ENCODE data around the gene WDR82. TPM values are rescaled to one million over a fixed set of nuclear protein-coding genes. Genes with fewer than 3 reads are reported as not detected.

Gene WDR82
- total RNA-seq, 1 donor from 2014 or later, result 49.2 TPM

GRCh38 chr3:52270252-52270754, 8.1 kb downstream of the WDR82 start:
- H3K9me3 Mint-ChIP-seq, result no peaks in the 10 kb centered on the region
- no peak for DNase-seq (ENCODE audit: low spot score)
- no peak overlapping the region for H3K27ac ChIP-seq
- no peak overlapping the region for H3K9ac ChIP-seq
- H3K4me3 Mint-ChIP-seq, result no peak overlapping the region
- H3K27me3 Mint-ChIP-seq (ENCODE audit: insufficient read depth, low read depth), result peaks cover 3% of the 10 kb centered on the region
- no peaks in the 10 kb centered on the region for H3K4me1 ChIP-seq
- H3K4me1 Mint-ChIP-seq, result peaks cover 8% of the 10 kb centered on the region
- H3K27ac Mint-ChIP-seq, result no peak overlapping the region
- H3K79me2 ChIP-seq (ENCODE audit: low read depth), result peaks cover 86% of the 10 kb centered on the region
- no peaks in the 10 kb centered on the region for H3K9me3 ChIP-seq (ENCODE audit: low read depth)
- H3K36me3 Mint-ChIP-seq, result peaks cover 32% of the 10 kb centered on the region
- peaks cover 20% of the 10 kb centered on the region for H3K36me3 ChIP-seq
- H3K27me3 ChIP-seq, result no peaks in the 10 kb centered on the region
- no peak overlapping the region for H3K4me3 ChIP-seq
- peaks cover 11% of the 10 kb centered on the region for H3F3A ChIP-seq (ENCODE audit: low read depth)
- no peak for TF ChIP-seq EZH2phosphoT487 (IDR thresholded peaks at IDR 0.05)
- TF ChIP-seq, protein P1, sequence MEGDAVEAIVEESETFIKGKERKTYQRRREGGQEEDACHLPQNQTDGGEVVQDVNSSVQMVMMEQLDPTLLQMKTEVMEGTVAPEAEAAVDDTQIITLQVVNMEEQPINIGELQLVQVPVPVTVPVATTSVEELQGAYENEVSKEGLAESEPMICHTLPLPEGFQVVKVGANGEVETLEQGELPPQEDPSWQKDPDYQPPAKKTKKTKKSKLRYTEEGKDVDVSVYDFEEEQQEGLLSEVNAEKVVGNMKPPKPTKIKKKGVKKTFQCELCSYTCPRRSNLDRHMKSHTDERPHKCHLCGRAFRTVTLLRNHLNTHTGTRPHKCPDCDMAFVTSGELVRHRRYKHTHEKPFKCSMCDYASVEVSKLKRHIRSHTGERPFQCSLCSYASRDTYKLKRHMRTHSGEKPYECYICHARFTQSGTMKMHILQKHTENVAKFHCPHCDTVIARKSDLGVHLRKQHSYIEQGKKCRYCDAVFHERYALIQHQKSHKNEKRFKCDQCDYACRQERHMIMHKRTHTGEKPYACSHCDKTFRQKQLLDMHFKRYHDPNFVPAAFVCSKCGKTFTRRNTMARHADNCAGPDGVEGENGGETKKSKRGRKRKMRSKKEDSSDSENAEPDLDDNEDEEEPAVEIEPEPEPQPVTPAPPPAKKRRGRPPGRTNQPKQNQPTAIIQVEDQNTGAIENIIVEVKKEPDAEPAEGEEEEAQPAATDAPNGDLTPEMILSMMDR (IDR thresholded peaks at IDR 0.05), result no peak
- TF ChIP-seq EZH2 (IDR thresholded peaks at IDR 0.05), result no peak
- H2AFZ ChIP-seq (replicated peaks), result no peak overlapping the region
- H3K4me2 ChIP-seq, result no peak overlapping the region
- H4K20me1 ChIP-seq (ENCODE audit: low read depth), result peaks cover 81% of the 10 kb centered on the region

GRCh38 chr3:52269776-52270175, 8.7 kb downstream of the WDR82 start:
- H4K20me1 ChIP-seq (ENCODE audit: low read depth), result peaks cover 78% of the 10 kb centered on the region
- H3K4me1 Mint-ChIP-seq, result peaks cover 5% of the 10 kb centered on the region
- H3K4me3 Mint-ChIP-seq, result no peak overlapping the region
- no peak overlapping the region for H3K4me3 ChIP-seq
- H3K9ac ChIP-seq, result no peak overlapping the region
- no peak overlapping the region for H3K27ac ChIP-seq
- no peak overlapping the region for H2AFZ ChIP-seq (replicated peaks)
- peaks cover 31% of the 10 kb centered on the region for H3K36me3 Mint-ChIP-seq
- no peaks in the 10 kb centered on the region for H3K9me3 ChIP-seq (ENCODE audit: low read depth)
- H3K36me3 ChIP-seq, result peaks cover 20% of the 10 kb centered on the region
- no peaks in the 10 kb centered on the region for H3K9me3 Mint-ChIP-seq
- H3K27me3 Mint-ChIP-seq (ENCODE audit: insufficient read depth, low read depth), result peaks cover 3% of the 10 kb centered on the region
- no peak overlapping the region for H3K4me2 ChIP-seq
- peaks cover 81% of the 10 kb centered on the region for H3K79me2 ChIP-seq (ENCODE audit: low read depth)
- H3K27ac Mint-ChIP-seq, result no peak overlapping the region
- peaks cover 11% of the 10 kb centered on the region for H3F3A ChIP-seq (ENCODE audit: low read depth)
- H3K27me3 ChIP-seq, result no peaks in the 10 kb centered on the region
- TF ChIP-seq EZH2phosphoT487 (IDR thresholded peaks at IDR 0.05) (no peak), EZH2 (IDR thresholded peaks at IDR 0.05) (no peak)
- TF ChIP-seq, protein P1 (IDR thresholded peaks at IDR 0.05), result no peak
- no peaks in the 10 kb centered on the region for H3K4me1 ChIP-seq
- no peak for DNase-seq (ENCODE audit: low spot score)

GRCh38 chr3:52268036-52268435, 10.4 kb downstream of the WDR82 start:
- no peak for DNase-seq (ENCODE audit: low spot score)
- Histone ChIP-seq H4K20me1 (ENCODE audit: low read depth) (peaks cover 75% of the 10 kb centered on the region), H3K4me2 (no peak overlapping the region), H2AFZ (replicated peaks) (no peak overlapping the region), H3K9me3 (ENCODE audit: low read depth) (no peaks in the 10 kb centered on the region), H3F3A (ENCODE audit: low read depth) (peaks cover 11% of the 10 kb centered on the region), H3K36me3 (peaks cover 20% of the 10 kb centered on the region), H3K4me1 (no peaks in the 10 kb centered on the region), H3K4me3 (no peak overlapping the region), H3K27me3 (no peaks in the 10 kb centered on the region), H3K79me2 (ENCODE audit: low read depth) (peaks cover 71% of the 10 kb centered on the region), H3K9ac (no peak overlapping the region), H3K27ac (no peak overlapping the region)
- H3K27me3 Mint-ChIP-seq (ENCODE audit: insufficient read depth, low read depth), result no peaks in the 10 kb centered on the region
- H3K36me3 Mint-ChIP-seq, result peaks cover 35% of the 10 kb centered on the region
- no peaks in the 10 kb centered on the region for H3K4me1 Mint-ChIP-seq
- H3K4me3 Mint-ChIP-seq, result no peak overlapping the region
- no peaks in the 10 kb centered on the region for H3K9me3 Mint-ChIP-seq
- no peak overlapping the region for H3K27ac Mint-ChIP-seq
- no peak for TF ChIP-seq EZH2phosphoT487 (IDR thresholded peaks at IDR 0.05)
- TF ChIP-seq, protein P1 (IDR thresholded peaks at IDR 0.05), result no peak
- TF ChIP-seq EZH2 (IDR thresholded peaks at IDR 0.05), result no peak

All from neural progenitor cell (in vitro differentiated cells).